ENCODE measurements around the gene KIF2A. TPM values are rescaled to one million over a fixed set of nuclear protein-coding genes. Genes with fewer than 3 reads are reported as not detected.
A peak's percentile ranks its signal among the peaks of the same experiment; 100 is the strongest.

KIF2A gene
- total and polyA plus RNA-seq, 4 donors = 3.5 to 64.3 (median 20.3) TPM

DNA sequence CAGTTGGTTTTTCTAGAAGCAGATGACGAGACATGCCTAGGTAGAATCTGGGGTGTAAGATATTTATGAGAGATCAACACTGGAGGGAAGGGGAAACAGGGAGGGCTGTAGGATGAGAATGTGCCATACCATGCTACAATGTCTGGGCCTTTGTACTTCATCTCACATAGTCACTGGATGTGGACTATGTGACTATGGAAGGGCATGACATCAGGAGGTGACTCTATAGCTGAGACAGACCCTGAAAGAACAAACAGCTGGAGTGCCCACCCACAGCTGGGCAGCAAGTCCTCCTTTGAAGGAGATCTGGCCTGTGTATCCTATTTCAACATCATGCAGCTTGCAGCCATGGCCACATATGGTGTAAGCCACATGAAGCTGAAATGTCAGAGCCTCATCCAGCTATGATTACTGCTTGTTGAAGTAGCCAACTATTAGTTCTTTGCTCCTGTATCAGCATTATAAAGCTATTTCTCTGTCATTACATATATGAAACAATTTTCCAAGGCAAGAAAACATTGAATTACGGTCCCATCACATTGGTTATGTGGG, 46.2 kb upstream of the KIF2A start:
- WGBS, 2 donors = 86% methylated on average over 2 of the region's 2 CpGs
- H3K9me3 ChIP-seq (ENCODE audit: control insufficient read depth in 4 of 4, insufficient read depth in 3 of 4, low read length in 3 of 4) = no peaks in the 10 kb centered on the region
- peaks cover 0 to 15% (median 8%) of the 10 kb centered on the region in 5 donors for H3K4me1 ChIP-seq (ENCODE audit: control insufficient read depth in 5 of 5, insufficient read depth in 5 of 5, low read length in 5 of 5)
- DNase-seq (peak; percentile 50 to 86 (median 81)), ATAC-seq (ENCODE audit: insufficient read depth, low FRiP score) (no peak)
- TF ChIP-seq, protein P1, sequence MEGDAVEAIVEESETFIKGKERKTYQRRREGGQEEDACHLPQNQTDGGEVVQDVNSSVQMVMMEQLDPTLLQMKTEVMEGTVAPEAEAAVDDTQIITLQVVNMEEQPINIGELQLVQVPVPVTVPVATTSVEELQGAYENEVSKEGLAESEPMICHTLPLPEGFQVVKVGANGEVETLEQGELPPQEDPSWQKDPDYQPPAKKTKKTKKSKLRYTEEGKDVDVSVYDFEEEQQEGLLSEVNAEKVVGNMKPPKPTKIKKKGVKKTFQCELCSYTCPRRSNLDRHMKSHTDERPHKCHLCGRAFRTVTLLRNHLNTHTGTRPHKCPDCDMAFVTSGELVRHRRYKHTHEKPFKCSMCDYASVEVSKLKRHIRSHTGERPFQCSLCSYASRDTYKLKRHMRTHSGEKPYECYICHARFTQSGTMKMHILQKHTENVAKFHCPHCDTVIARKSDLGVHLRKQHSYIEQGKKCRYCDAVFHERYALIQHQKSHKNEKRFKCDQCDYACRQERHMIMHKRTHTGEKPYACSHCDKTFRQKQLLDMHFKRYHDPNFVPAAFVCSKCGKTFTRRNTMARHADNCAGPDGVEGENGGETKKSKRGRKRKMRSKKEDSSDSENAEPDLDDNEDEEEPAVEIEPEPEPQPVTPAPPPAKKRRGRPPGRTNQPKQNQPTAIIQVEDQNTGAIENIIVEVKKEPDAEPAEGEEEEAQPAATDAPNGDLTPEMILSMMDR (IDR thresholded peaks at IDR 0.05; ENCODE audit: control extremely low read depth, extremely low read depth) = no peak
- no peak overlapping the region for H3K27ac ChIP-seq (ENCODE audit: low read depth in 1 of 2, low read length in 1 of 2)
- H3K9ac ChIP-seq (ENCODE audit: insufficient read depth in 1 of 2, low read length in 2 of 2) = no peak overlapping the region
- H3K4me3 ChIP-seq = no peak overlapping the region
- no peaks in the 10 kb centered on the region for H3K36me3 ChIP-seq (ENCODE audit: control insufficient read depth in 4 of 4, insufficient read depth in 4 of 4, low read length in 4 of 4)
- H3K27me3 ChIP-seq (ENCODE audit: control insufficient read depth in 3 of 3, insufficient read depth in 3 of 3, low read length in 2 of 3) = no peaks in the 10 kb centered on the region

DNA sequence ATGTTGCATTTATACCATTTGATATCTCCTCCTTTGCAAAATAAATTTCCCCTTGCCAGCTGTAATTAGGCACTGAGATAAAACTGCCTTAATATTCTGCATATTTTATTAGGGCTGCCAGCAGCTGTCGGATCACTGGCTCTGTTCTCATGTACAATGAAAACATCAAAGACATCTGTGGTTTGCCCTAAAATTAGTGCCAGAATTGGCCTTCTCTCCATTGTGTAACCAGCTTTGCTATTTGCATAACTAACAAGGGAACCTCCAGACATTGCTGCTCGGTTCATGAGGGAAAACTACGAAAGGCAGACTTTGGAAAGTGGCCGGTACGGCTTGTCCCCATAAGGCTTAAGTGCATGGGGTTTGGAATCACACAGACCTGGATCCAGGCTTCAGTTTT, 45.5 kb upstream of the KIF2A start:
- Histone ChIP-seq H3K9ac (ENCODE audit: insufficient read depth in 1 of 2, low read length in 2 of 2) (no peak overlapping the region), H3K4me3 (no peak overlapping the region), H3K4me1 (ENCODE audit: control insufficient read depth in 5 of 5, insufficient read depth in 5 of 5, low read length in 5 of 5) (peaks cover 0 to 15% (median 8%) of the 10 kb centered on the region in 5 donors), H3K36me3 (ENCODE audit: control insufficient read depth in 4 of 4, insufficient read depth in 4 of 4, low read length in 4 of 4) (no peaks in the 10 kb centered on the region), H3K9me3 (ENCODE audit: control insufficient read depth in 4 of 4, insufficient read depth in 3 of 4, low read length in 3 of 4) (no peaks in the 10 kb centered on the region), H3K27me3 (ENCODE audit: control insufficient read depth in 3 of 3, insufficient read depth in 3 of 3, low read length in 2 of 3) (no peaks in the 10 kb centered on the region), H3K27ac (ENCODE audit: low read depth in 1 of 2, low read length in 1 of 2) (no peak overlapping the region)
- 39 to 52% methylated on average over 5 of the region's 5 CpGs for WGBS, 2 donors
- TF ChIP-seq, protein P1 (IDR thresholded peaks at IDR 0.05; ENCODE audit: control extremely low read depth, extremely low read depth) = no peak
- DNase-seq (peak; percentile 45 to 82 (median 78)), ATAC-seq (ENCODE audit: insufficient read depth, low FRiP score) (peak; percentile 34)

DNA sequence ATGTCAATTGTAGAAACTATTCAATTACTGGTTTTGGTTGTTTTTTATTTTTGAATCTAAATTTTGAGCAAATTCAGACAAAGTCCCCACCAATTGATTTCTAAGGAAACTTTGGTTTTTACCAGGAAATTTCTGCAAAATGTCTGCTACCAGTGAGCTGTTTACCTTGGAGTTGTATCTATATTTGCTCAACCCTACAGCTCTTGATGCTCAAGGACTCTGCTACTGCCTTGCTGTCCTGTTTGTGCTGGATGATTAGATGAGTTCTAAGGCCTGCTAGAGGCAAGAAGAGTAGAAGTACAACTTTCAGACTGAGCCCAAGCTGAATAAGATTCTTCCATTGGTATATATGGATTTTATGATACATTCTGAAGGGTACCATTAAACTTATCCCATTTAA, 42.6 kb upstream of the KIF2A start:
- Histone ChIP-seq H3K9me3 (ENCODE audit: control insufficient read depth in 4 of 4, insufficient read depth in 3 of 4, low read length in 3 of 4) (no peaks in the 10 kb centered on the region), H3K36me3 (ENCODE audit: control insufficient read depth in 4 of 4, insufficient read depth in 4 of 4, low read length in 4 of 4) (no peaks in the 10 kb centered on the region), H3K4me1 (ENCODE audit: control insufficient read depth in 5 of 5, insufficient read depth in 5 of 5, low read length in 5 of 5) (peaks cover 0 to 15% (median 3%) of the 10 kb centered on the region in 5 donors), H3K9ac (ENCODE audit: insufficient read depth in 1 of 2, low read length in 2 of 2) (no peak overlapping the region), H3K27ac (ENCODE audit: low read depth in 1 of 2, low read length in 1 of 2) (no peak overlapping the region), H3K27me3 (ENCODE audit: control insufficient read depth in 3 of 3, insufficient read depth in 3 of 3, low read length in 2 of 3) (no peaks in the 10 kb centered on the region), H3K4me3 (no peak overlapping the region)
- TF ChIP-seq, protein P1 (IDR thresholded peaks at IDR 0.05; ENCODE audit: control extremely low read depth, extremely low read depth) = no peak
- ATAC-seq (ENCODE audit: insufficient read depth, low FRiP score) = no peak
- DNase-seq = no peak

DNA sequence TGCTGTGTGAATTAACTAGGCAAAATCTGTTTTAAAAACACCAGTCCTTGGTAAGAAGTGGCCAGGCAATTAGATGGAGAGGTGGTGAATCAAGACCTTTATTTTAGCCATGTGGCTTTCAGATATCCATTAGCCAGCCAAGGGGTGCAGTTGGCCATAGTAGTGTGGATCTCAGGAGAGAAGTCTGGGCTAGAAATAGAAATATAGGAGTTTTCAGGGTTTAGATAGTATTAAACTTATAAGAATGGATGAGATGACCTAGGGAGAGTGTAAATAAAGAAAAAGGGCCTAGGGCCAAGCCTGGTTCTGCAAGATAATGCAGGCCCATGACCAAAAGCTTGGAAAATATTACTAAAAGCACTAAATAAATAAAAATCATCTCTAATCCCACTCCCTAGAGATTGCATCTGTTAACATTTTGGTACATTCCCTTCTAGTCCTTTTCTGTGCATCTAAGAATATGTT, 40.3 kb upstream of the KIF2A start:
- DNase-seq (no peak), ATAC-seq (ENCODE audit: insufficient read depth, low FRiP score) (no peak)
- Histone ChIP-seq H3K4me1 (ENCODE audit: control insufficient read depth in 5 of 5, insufficient read depth in 5 of 5, low read length in 5 of 5) (peaks cover 0 to 7% (median 0%) of the 10 kb centered on the region in 5 donors), H3K4me3 (no peak overlapping the region), H3K9ac (ENCODE audit: insufficient read depth in 1 of 2, low read length in 2 of 2) (no peak overlapping the region), H3K27ac (ENCODE audit: low read depth in 1 of 2, low read length in 1 of 2) (no peak overlapping the region), H3K9me3 (ENCODE audit: control insufficient read depth in 4 of 4, insufficient read depth in 3 of 4, low read length in 3 of 4) (no peaks in the 10 kb centered on the region), H3K27me3 (ENCODE audit: control insufficient read depth in 3 of 3, insufficient read depth in 3 of 3, low read length in 2 of 3) (no peaks in the 10 kb centered on the region), H3K36me3 (ENCODE audit: control insufficient read depth in 4 of 4, insufficient read depth in 4 of 4, low read length in 4 of 4) (no peaks in the 10 kb centered on the region)
- TF ChIP-seq, protein P1 (IDR thresholded peaks at IDR 0.05; ENCODE audit: control extremely low read depth, extremely low read depth) = no peak
